Measurements from ENCODE around the gene PTOV1. TPM values are rescaled to one million over a fixed set of nuclear protein-coding genes. Genes with fewer than 3 reads are reported as not detected.

Gene PTOV1
- total RNA-seq, 4 donors from 2014 or later = 46.2 to 156 (median 82.0) TPM

DNA sequence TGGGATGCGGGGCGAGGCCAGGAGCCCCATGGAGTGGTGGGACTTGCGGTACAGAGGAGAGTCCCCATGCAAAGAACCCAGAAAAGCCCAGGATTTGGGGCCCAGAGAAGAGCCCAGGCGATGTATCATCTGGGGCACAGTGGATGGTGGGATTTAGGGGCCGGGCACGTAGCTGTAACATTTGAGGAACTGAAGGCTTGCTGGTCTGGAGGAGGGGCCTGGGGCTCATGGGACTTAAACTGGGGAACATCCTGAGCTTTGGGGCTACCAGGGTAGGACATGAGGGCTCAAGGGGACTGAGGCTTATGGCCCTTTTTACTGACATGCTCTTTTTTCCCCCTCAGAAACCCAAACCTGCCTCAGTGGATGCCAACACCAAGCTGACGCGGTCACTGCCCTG, 19.4 kb upstream of the PTOV1 start:
- Histone ChIP-seq H3K27ac (no peak overlapping the region), H3K4me1 (no peaks in the 10 kb centered on the region), H3K4me3 (no peak overlapping the region), H3K27me3 (no peaks in the 10 kb centered on the region), H3K36me3 (no peaks in the 10 kb centered on the region), H3K9me3 (no peaks in the 10 kb centered on the region)
- no peak for TF ChIP-seq POLR2A (IDR thresholded peaks at IDR 0.05)
- TF ChIP-seq, protein P1, sequence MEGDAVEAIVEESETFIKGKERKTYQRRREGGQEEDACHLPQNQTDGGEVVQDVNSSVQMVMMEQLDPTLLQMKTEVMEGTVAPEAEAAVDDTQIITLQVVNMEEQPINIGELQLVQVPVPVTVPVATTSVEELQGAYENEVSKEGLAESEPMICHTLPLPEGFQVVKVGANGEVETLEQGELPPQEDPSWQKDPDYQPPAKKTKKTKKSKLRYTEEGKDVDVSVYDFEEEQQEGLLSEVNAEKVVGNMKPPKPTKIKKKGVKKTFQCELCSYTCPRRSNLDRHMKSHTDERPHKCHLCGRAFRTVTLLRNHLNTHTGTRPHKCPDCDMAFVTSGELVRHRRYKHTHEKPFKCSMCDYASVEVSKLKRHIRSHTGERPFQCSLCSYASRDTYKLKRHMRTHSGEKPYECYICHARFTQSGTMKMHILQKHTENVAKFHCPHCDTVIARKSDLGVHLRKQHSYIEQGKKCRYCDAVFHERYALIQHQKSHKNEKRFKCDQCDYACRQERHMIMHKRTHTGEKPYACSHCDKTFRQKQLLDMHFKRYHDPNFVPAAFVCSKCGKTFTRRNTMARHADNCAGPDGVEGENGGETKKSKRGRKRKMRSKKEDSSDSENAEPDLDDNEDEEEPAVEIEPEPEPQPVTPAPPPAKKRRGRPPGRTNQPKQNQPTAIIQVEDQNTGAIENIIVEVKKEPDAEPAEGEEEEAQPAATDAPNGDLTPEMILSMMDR (IDR thresholded peaks at IDR 0.05) = no peak
- intact Hi-C loops (cut with DNase I; ENCODE audit: low total_unique reads) = no loop called here
- DNase-seq = no peak

DNA sequence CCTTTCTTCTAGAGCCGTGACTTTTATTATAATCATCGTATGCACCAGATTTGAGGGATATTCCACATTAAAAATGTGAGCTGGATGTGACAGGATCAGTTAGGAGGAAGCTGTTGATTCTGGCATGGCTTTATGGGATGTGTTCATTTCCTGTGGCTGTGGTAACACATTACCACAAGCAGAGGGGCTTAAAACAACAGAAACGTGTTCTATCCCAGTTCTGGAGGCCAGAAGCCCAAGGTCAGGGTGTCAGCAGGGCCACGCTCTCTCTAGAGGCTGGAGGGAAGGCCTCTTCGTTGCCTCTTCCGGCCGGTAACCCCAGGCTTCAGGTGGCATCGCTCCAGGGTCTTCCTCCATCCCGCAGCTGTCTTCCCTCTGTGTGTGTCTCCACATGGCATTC, 18.4 kb upstream of the PTOV1 start:
- no peak for DNase-seq
- TF ChIP-seq, protein P1 (IDR thresholded peaks at IDR 0.05) = no peak
- TF ChIP-seq POLR2A (IDR thresholded peaks at IDR 0.05) = no peak
- no peaks in the 10 kb centered on the region for H3K36me3 ChIP-seq
- H3K27me3 ChIP-seq = no peaks in the 10 kb centered on the region
- no peak overlapping the region for H3K4me3 ChIP-seq
- H3K4me1 ChIP-seq = no peaks in the 10 kb centered on the region
- intact Hi-C loops (cut with DNase I; ENCODE audit: low total_unique reads) = no loop called here
- H3K9me3 ChIP-seq = no peaks in the 10 kb centered on the region
- no peak overlapping the region for H3K27ac ChIP-seq

DNA sequence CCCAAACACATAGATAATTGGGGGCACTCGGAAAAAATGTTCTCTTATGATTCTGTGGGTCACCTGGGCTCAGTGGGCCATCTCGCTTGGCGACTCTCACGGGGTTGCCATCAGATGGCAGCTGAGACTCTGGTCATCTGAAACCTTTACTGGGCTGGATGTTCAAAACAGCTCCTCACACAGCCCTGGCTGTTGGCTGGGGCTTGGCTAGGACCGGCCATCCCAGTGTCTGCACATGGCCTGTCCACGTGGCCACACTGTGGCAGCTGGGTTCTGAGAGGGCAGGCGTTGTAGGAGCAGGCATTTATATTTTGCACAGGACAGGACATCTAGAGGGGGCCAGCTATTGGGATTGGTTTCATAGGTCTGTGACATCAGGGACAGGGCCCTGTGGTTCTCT, 17.4 kb upstream of the PTOV1 start:
- no peaks in the 10 kb centered on the region for H3K27me3 ChIP-seq
- H3K4me1 ChIP-seq = no peaks in the 10 kb centered on the region
- H3K36me3 ChIP-seq = no peaks in the 10 kb centered on the region
- intact Hi-C loops (cut with DNase I; ENCODE audit: low total_unique reads) = no loop called here
- no peak overlapping the region for H3K27ac ChIP-seq
- no peak for DNase-seq
- H3K9me3 ChIP-seq = no peaks in the 10 kb centered on the region
- TF ChIP-seq, protein P1 (IDR thresholded peaks at IDR 0.05) = no peak
- no peak for TF ChIP-seq POLR2A (IDR thresholded peaks at IDR 0.05)
- H3K4me3 ChIP-seq = no peak overlapping the region

DNA sequence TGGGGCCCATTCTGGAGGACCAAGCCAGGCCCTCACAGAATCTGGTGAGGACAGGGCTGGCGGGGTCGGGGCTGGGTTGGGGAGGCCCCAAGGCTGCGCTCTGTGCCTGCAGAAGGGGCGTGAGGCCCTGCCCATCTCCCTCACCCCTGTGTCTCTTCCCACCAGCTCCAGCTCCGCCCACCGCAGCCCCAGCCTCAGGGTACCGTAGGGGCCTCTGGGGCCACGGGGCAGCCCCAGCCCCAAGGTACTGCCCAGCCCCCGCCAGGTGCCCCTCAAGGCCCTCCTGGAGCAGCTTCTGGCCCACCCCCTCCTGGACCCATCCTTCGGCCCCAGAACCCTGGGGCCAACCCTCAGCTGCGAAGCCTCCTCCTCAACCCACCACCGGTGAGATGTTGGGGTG, 15.4 kb upstream of the PTOV1 start:
- no peaks in the 10 kb centered on the region for H3K27me3 ChIP-seq
- no peaks in the 10 kb centered on the region for H3K4me1 ChIP-seq
- no peaks in the 10 kb centered on the region for H3K9me3 ChIP-seq
- no peak overlapping the region for H3K4me3 ChIP-seq
- H3K27ac ChIP-seq = no peak overlapping the region
- no peaks in the 10 kb centered on the region for H3K36me3 ChIP-seq
- intact Hi-C loops (cut with DNase I; ENCODE audit: low total_unique reads) = no loop called here
- no peak for DNase-seq
- TF ChIP-seq POLR2A (IDR thresholded peaks at IDR 0.05) = no peak
- TF ChIP-seq, protein P1 (IDR thresholded peaks at IDR 0.05) = no peak

DNA sequence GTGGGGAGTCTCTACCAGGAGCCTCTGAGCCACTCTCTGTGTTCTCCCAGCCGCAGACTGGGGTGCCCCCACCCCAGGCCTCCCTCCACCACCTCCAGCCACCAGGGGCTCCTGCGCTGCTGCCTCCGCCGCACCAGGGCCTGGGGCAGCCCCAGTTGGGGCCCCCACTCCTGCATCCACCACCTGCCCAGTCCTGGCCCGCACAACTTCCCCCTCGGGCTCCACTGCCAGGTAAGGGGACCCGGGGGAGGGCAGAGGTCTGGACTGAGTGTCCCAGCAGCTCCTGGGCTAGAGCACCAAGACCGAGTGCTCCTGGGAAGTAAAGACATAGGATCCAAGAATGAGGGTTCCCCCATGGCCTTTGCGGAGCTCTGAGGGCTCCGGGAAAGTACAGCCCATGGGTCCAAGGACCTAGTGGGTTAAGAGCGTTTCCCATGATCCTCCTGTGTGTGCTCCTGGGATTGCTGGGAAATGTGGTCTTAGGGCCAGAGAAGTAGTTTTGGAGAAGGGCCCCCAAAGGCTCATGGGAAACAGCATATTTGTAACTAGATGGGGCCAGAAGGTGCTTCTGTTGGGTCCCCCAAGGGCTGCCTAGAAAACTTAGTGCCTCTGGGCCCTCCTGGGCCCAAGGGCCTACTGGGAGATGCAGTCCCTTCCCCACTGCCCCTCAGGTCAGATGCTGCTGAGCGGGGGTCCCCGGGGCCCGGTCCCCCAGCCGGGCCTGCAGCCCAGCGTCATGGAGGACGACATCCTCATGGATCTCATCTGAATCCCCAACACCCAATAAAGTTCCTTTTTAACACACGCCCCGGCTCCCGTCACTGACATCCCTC, 14.6 kb upstream of the PTOV1 start:
- H3K27me3 ChIP-seq = no peaks in the 10 kb centered on the region
- intact Hi-C loops (cut with DNase I; ENCODE audit: low total_unique reads) = no loop called here
- DNase-seq = no peak
- no peak for TF ChIP-seq POLR2A (IDR thresholded peaks at IDR 0.05)
- TF ChIP-seq, protein P1 (IDR thresholded peaks at IDR 0.05) = no peak
- no peaks in the 10 kb centered on the region for H3K9me3 ChIP-seq
- no peak overlapping the region for H3K4me3 ChIP-seq
- H3K4me1 ChIP-seq = no peaks in the 10 kb centered on the region
- no peaks in the 10 kb centered on the region for H3K36me3 ChIP-seq
- H3K27ac ChIP-seq = no peak overlapping the region
